ENCODE data around the gene DOCK1. TPM values are rescaled to one million over a fixed set of nuclear protein-coding genes. Genes with fewer than 3 reads are reported as not detected.

DOCK1 gene
- total and polyA plus RNA-seq, 2 donors (not counting 1 experiment from before 2014, with no cell fraction given): 20.5 to 91.0 TPM

DNA sequence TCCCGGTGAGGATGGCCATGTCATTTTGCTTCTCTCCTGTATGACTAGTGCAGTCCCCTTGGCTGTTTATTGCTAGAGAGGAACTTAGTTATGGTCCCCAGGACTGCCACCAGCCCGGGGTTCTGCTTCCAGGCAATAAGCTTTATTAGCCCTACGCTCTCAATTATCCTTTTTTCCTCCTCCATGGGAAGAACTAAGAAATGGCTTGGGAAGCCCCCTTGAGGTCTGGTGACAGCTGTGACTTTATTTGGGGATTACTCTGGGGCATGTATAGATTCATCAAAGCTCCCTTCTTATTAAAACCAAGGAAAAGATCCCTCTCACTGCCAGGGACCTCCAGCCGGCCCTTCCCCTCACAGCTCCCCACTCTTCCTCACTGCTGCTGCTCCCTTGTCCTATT is 446.3 kb downstream of the DOCK1 start:
- no peak for DNase-seq (ENCODE audit: low read depth in 2 of 2)
- H3K4me2 ChIP-seq (ENCODE audit: extremely low read depth, insufficient read depth, low read length): no peak overlapping the region
- TF ChIP-seq EZH2 (IDR thresholded peaks at IDR 0.05; ENCODE audit: low read length, missing control alignments): no peak
- TF ChIP-seq, protein P1, sequence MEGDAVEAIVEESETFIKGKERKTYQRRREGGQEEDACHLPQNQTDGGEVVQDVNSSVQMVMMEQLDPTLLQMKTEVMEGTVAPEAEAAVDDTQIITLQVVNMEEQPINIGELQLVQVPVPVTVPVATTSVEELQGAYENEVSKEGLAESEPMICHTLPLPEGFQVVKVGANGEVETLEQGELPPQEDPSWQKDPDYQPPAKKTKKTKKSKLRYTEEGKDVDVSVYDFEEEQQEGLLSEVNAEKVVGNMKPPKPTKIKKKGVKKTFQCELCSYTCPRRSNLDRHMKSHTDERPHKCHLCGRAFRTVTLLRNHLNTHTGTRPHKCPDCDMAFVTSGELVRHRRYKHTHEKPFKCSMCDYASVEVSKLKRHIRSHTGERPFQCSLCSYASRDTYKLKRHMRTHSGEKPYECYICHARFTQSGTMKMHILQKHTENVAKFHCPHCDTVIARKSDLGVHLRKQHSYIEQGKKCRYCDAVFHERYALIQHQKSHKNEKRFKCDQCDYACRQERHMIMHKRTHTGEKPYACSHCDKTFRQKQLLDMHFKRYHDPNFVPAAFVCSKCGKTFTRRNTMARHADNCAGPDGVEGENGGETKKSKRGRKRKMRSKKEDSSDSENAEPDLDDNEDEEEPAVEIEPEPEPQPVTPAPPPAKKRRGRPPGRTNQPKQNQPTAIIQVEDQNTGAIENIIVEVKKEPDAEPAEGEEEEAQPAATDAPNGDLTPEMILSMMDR (conservative IDR thresholded peaks at IDR 0.05 in 1 of 2, IDR thresholded peaks at IDR 0.05 in 1 of 2; ENCODE audit: low read depth in 1 of 2, low read length in 2 of 2): no peak
- no peaks in the 10 kb centered on the region for H3K9me3 ChIP-seq (ENCODE audit: control insufficient read depth, insufficient read depth, low read depth, low read length)
- H3K27ac ChIP-seq (ENCODE audit: insufficient read depth, low read length): no peak overlapping the region
- no peak overlapping the region for H2AFZ ChIP-seq (ENCODE audit: low read length)
- no peak overlapping the region for H3K4me3 ChIP-seq (replicated peaks in 1 of 4; ENCODE audit: control extremely low read depth in 1 of 4, insufficient read depth in 1 of 4, low read depth in 3 of 4, low read length in 4 of 4)
- no peaks in the 10 kb centered on the region for H3K36me3 ChIP-seq (ENCODE audit: control insufficient read depth, insufficient read depth, low read length)
- no peaks in the 10 kb centered on the region for H4K20me1 ChIP-seq (ENCODE audit: control insufficient read depth, extremely low read depth, insufficient read depth, low read length)
- no peaks in the 10 kb centered on the region for H3K79me2 ChIP-seq (ENCODE audit: control insufficient read depth, insufficient read depth, low read length)
- H3K27me3 ChIP-seq (ENCODE audit: control insufficient read depth, insufficient read depth, low read length): no peaks in the 10 kb centered on the region
- H3K9ac ChIP-seq (ENCODE audit: insufficient read depth, low read length): no peak overlapping the region
- no peaks in the 10 kb centered on the region for H3K4me1 ChIP-seq (ENCODE audit: control insufficient read depth, extremely low read depth, insufficient read depth, low read length)

DNA sequence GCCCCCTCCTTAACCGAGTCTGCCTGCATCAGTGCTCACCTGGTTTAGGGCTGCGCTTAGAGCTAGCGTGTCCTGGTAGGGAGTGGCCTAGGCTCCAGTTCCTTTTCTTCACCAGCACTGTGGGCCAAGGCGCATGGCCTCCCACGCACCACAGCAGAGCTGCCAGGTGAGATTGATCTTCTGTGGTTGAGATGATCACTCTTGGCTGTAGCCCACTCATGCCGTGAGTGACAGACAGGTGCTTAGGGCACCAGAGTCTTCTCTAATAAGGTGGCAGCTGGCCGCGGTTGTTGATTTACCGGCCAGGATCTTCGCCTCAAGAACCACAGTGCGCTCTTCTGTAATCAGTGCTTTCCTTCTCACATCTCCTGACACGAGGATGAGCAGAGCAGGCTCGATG is 448.3 kb downstream of the DOCK1 start:
- no peak overlapping the region for H3K4me3 ChIP-seq (replicated peaks in 1 of 4; ENCODE audit: control extremely low read depth in 1 of 4, insufficient read depth in 1 of 4, low read depth in 3 of 4, low read length in 4 of 4)
- H3K4me1 ChIP-seq (ENCODE audit: control insufficient read depth, extremely low read depth, insufficient read depth, low read length): no peaks in the 10 kb centered on the region
- H2AFZ ChIP-seq (ENCODE audit: low read length): no peak overlapping the region
- H3K36me3 ChIP-seq (ENCODE audit: control insufficient read depth, insufficient read depth, low read length): no peaks in the 10 kb centered on the region
- no peak overlapping the region for H3K9ac ChIP-seq (ENCODE audit: insufficient read depth, low read length)
- no peak for DNase-seq (ENCODE audit: low read depth in 2 of 2)
- H3K27me3 ChIP-seq (ENCODE audit: control insufficient read depth, insufficient read depth, low read length): no peaks in the 10 kb centered on the region
- no peaks in the 10 kb centered on the region for H4K20me1 ChIP-seq (ENCODE audit: control insufficient read depth, extremely low read depth, insufficient read depth, low read length)
- H3K9me3 ChIP-seq (ENCODE audit: control insufficient read depth, insufficient read depth, low read depth, low read length): no peaks in the 10 kb centered on the region
- no peak overlapping the region for H3K27ac ChIP-seq (ENCODE audit: insufficient read depth, low read length)
- no peaks in the 10 kb centered on the region for H3K79me2 ChIP-seq (ENCODE audit: control insufficient read depth, insufficient read depth, low read length)
- H3K4me2 ChIP-seq (ENCODE audit: extremely low read depth, insufficient read depth, low read length): no peak overlapping the region
- no peak for TF ChIP-seq EZH2 (IDR thresholded peaks at IDR 0.05; ENCODE audit: low read length, missing control alignments)

DNA sequence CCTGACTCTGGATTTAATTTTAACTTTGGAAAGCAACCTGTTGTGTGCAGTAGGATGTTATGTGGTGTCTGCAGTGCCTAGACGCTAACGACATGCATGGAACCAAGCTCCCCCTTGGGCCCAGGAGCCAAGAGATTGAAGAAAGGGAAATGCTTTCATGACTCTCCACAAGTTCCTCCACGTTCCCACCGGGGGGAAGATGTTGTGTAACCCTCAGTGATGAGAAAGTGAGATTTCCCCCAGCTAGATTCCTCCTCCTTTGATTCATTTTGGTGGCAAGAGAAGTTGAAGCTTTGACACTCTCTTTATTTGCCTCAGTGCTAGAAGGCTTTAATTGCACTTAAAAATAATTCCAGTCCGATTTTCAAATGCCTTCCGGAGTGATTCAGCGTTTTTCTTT is 449.0 kb downstream of the DOCK1 start:
- H3K79me2 ChIP-seq (ENCODE audit: control insufficient read depth, insufficient read depth, low read length): no peaks in the 10 kb centered on the region

More for the DNA sequence above, 449.0 kb downstream of the DOCK1 start:
- TF ChIP-seq, protein P1 (conservative IDR thresholded peaks at IDR 0.05 in 1 of 2, IDR thresholded peaks at IDR 0.05 in 1 of 2; ENCODE audit: low read depth in 1 of 2, low read length in 2 of 2): no peak
- TF ChIP-seq EZH2 (IDR thresholded peaks at IDR 0.05; ENCODE audit: low read length, missing control alignments): no peak
- no peak overlapping the region for H3K9ac ChIP-seq (ENCODE audit: insufficient read depth, low read length)
- no peak overlapping the region for H2AFZ ChIP-seq (ENCODE audit: low read length)
- no peaks in the 10 kb centered on the region for H3K4me1 ChIP-seq (ENCODE audit: control insufficient read depth, extremely low read depth, insufficient read depth, low read length)
- H3K4me2 ChIP-seq (ENCODE audit: extremely low read depth, insufficient read depth, low read length): no peak overlapping the region
- H3K9me3 ChIP-seq (ENCODE audit: control insufficient read depth, insufficient read depth, low read depth, low read length): no peaks in the 10 kb centered on the region
- no peaks in the 10 kb centered on the region for H4K20me1 ChIP-seq (ENCODE audit: control insufficient read depth, extremely low read depth, insufficient read depth, low read length)
- H3K27me3 ChIP-seq (ENCODE audit: control insufficient read depth, insufficient read depth, low read length): no peaks in the 10 kb centered on the region
- H3K4me3 ChIP-seq (replicated peaks in 1 of 4; ENCODE audit: control extremely low read depth in 1 of 4, insufficient read depth in 1 of 4, low read depth in 3 of 4, low read length in 4 of 4): no peak overlapping the region
- no peaks in the 10 kb centered on the region for H3K36me3 ChIP-seq (ENCODE audit: control insufficient read depth, insufficient read depth, low read length)
- DNase-seq (ENCODE audit: low read depth in 2 of 2): no peak
- no peak overlapping the region for H3K27ac ChIP-seq (ENCODE audit: insufficient read depth, low read length)

Data from fibroblast of lung (primary cell).